GM19351 (cell line): ENCODE data around the gene HOTAIR.

Experiments
- ATAC-seq: cut with Tn5 transposase; IDR thresholded peaks from one replicate; pipeline ENCODE4 v1.9.1; 2021; ENCODE audit warnings: mild to moderate bottlenecking, moderate library complexity; ENCODE audit not compliant: unreplicated experiment

Gene HOTAIR

GRCh38 chr12:53988541-53989226, 13.9 kb upstream of the HOTAIR start:
- ATAC-seq = no peak

DNA sequence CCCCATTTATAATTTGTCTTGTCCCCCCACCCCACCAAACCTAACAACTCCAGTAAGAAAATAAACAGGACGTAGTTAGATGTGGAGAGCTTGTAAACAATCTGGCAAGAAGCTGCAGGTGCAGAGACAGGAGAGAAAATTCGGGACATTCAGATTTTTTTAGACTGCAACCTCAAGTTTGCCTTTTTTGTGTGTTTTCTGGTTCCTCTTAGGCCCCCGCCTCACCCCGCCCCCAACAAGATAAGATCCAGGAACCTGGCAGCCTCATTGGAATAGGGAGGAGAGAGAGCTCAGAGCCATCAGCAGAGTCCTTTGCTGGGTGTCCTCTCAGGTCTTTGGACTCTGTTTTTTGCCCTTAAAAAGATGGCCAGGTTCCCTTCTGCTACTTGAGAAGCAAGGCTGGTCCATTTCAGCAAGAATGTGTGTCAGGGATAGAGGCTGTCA, 13.1 kb upstream of the HOTAIR start:
- no peak for ATAC-seq

- ATAC-seq = no peak
Measured at GRCh38 chr12:53986686-53987483, 12.1 kb upstream of the HOTAIR start.

DNA sequence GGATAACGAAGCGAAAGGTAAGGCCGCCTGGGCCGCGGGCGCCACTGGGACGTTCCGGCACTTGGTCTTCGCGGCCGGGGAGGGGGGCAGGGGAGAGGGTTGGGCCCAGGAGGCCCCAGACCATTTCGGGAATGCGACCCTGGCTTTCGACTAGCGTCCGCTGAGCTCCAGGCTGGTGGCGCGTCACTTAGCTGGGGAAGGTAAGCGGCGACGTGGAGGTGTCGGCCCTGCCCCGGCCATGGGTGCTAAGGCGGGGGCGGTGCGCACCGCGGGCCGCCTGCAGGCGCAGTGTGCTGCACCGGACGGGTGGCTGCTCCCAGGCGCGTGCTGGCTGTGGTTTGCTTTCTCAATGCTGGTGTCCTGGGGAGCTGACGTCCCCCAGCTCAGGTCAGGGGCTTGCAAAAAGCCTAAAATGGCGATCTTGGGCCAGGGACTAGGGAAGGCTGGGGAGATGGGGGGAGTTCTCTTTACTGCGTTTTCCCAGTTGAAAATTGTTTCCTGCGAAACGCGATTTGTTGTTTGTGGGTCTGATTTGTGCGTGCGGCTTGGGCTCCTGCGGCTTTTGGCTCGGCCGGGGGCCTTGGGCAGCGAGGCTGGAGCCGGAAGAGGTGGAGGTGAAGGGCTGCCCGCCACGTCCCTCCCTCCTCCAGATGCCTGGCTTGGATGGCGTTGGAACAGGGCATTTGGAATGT, 11.4 kb upstream of the HOTAIR start:
- no peak for ATAC-seq

DNA sequence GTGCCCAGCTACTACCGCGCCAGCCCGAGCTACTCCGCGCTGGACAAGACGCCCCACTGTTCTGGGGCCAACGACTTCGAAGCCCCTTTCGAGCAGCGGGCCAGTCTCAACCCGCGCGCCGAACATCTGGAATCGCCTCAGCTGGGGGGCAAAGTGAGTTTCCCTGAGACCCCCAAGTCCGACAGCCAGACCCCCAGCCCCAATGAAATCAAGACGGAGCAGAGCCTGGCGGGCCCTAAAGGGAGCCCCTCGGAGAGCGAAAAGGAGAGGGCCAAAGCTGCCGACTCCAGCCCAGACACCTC, 10.9 kb upstream of the HOTAIR start:
- no peak for ATAC-seq

GRCh38 chr12:53984901-53985691, 10.3 kb upstream of the HOTAIR start, which contains the start of gene HOXC10:
Gene HOXC10, plus strand, starts transcription at chr12:53985146. Its CDS starts 114 bp downstream, at chr12:53985260.
- ATAC-seq = peak; percentile 47

- ATAC-seq = no peak
Measured at GRCh38 chr12:53983950-53984572, 9.3 kb upstream of the HOTAIR start.

DNA sequence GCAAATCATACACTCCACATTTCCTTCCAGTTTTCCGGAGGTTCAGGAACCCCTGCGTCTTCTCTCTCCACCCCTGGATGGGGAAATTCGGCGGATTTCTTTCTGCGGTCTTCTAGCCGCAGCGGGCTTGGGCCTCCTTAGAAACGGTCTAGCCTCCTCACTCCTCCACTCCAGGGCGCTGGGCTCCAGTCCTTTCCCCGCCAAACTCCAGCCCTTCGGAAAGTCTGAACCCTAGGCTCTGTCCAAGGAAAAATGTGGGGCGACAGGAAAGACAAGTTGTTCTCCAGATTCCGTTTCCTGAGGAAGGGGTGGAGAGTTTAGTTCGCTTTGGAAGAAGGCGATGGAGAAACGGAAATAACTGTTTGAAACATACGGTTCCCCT, 8.8 kb upstream of the HOTAIR start:
- ATAC-seq = no peak

DNA sequence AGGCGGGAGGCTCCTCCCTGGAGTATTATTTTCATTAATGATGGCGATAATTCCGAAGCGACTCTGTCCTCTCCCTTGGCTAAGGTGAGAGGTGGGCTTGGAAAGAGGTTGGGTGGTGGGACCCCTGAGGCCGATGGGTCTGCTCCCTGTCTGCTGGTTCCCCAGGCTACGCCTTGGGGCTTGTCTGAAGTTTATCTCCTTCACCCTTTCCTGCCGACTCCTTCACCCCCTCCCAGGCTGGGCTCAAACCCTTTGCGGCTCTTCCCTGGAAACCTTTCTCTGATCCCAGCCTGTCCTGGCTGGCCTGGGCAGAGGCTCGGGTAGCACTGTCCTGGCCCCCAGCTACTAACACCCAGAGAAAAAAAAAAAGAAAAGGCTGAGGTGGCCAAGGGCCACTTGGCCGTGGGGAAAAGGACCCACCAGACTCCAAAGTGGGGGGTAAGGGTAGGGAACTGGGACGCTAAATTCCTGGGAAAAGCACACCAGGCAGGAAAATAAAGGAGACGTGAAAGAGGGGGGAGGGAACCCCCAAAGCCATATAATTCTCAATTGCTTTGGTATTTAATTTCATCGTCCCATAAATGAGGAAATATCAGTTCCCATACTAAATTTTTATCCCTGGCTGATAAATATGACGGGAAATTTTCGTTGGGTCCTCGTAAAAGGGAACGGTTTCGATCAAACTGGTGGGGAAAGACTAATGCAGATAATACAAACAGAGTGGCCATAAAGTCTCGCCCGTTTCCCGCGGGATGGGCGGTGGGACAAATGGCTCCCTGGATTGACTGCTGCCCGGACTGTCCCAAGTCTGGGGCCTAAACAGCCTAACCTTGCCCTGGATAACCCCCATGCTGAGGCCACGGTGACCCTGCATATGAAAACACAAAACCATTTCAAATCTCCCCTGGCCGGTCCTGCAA, 8.2 kb upstream of the HOTAIR start:
- no peak for ATAC-seq

GRCh38 chr12:53981634-53982565, 7.1 kb upstream of the HOTAIR start:
- ATAC-seq = no peak

DNA sequence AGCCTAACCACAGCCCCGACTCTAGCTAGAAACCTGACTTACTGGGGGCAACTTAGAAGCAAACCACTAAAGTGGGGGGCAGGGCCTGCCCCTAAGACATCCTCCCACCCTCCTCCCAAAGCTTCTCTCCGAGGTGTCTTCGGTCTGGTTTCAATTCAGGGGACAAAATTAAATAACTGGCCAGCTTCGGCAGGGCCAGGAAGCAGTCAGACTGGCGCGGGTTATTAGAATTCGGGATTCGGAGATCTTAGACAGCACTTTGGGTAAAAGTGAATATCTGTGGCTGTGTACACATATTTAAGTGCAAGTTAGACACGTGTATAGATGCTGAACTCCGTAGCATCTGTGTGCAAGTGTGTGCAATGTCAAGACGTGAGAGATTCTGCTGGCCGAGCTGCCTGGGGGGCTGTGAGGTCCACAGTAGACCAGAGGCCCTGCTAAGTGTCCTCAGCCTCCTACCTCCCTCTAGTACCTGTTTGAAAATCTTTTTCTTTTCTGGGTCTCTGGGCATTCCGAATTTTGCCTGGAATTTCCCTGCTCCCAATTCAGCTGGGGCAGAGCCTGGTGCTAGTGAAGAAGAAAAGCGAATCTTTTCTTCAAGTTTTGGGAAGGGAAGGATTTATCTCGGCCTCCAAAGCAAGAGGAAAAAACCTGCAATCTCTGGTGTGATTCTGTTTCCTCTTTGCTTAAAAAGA, 6.2 kb upstream of the HOTAIR start:
- ATAC-seq = no peak

DNA sequence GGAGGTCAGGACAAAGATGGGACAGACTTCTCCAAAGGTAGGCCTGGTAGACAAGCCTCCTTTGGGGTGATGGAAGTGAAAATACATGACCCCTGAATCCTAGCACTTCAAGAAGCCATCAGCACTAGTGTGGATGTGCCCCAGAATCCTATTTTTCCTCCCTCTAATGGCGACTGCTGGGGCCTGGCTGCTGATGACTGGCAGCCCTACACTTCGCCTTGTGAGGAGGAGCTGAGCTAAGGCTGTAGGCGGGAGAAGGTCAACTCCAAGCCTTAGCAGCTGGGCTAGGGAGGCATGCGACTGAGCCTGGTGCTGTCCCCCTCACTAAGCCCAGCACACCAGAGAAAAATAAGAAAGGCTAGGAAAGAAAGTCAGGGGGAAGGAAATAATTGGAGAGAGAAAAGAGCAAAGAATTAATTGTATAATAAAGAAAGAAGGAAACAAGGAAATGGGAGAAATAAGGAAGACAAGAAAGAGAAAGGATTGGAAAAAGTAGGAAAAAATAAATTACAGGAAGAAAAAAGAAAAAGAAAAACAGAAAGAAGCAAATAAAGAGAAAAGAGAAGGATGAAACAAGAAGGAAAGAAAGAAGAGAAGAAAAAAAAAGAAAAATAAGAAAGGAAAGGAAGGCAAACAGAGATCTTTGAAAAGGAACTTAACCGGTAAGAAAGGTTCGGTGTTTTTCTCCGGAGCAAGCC, 5.5 kb upstream of the HOTAIR start:
- ATAC-seq = no peak

DNA sequence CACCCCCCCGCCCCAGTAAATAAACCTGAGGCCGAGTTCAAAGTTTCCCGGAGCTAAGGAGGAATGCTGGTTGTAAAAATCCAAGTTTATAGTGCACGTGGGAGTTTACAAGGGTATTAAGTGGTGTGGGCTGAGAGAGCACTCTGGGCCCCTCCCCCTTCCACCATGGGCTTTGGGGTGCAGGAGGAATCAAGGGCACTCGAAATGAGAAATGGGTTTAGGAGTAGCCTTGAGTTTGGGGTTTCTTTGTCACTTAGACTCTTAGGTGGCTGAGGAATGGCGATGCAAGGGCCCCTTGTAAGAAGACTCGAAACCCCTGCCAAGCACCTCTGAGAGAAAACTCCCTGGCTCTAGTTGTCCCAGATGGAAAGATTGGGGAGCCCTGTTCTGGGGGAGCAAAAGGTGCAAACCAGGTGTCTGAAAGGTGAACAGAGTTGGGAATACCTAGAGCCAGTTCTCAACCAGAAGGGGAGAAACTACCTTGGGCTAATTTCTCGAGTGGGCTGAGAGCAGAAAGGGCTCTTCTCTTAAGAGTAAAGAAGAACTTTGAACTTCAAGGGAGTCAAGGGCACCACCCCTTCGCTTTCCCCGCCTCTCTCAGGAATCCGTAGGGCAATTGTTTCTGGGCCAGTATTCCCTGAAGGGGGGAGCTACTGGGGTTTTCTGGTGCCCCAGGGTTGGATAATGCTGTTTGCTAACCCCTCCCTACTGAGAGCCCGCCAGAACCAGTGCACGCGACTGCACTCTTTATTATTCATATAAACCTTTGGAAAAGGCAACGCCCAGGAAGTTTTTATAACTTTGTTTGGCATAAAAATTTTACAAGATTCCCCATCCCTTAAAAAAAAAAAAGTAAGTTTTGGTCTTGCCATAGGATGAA, 4.0 kb upstream of the HOTAIR start:
- ATAC-seq = no peak

- no peak for ATAC-seq
Measured at GRCh38 chr12:53977596-53978445, 3.1 kb upstream of the HOTAIR start.

DNA sequence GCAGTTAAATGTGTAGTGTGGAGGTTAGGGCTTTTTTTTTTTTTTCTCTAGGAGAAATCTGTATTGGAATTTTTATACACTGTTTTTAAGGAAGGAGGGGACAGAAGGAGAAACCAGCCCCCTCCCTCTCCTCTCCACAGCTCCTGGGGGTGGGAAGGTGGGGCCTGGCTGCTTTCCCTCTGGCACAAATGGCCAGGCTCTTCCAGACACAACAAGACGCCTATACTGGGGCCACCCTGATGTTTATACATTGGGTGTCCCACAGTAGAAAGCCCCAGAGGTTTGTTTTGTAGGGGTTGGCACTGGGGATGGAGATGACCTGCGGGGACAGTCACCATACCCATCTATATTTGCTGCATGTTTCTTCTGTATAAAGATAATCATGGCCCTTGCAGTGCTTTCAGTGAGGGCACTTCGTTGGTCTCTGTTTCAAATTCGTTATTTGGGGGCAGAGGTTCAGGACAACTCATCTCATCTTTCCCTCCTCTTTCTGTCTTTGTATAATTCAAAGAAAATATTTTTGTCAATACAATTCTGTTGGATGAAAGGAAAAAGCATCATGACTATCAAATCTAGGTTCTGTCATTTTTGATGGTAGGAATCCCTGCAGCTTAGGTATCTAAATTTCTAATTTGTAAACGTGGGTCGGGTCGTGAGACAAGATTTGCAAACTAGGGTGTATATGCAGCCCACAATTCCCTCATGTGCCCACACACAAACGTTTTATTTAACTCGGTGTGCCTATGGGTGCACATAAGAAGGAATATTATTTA, 2.3 kb upstream of the HOTAIR start:
- no peak for ATAC-seq
